ENCODE data around the gene ITPKB.

Gene ITPKB

GRCh38 chr1:226782845-226783601 is 43.9 kb upstream of the ITPKB start:
- TF ChIP-seq CTCF (IDR thresholded peaks at IDR 0.05; ENCODE audit: low read length) (no peak), EZH2 (IDR thresholded peaks at IDR 0.05; ENCODE audit: borderline replicate concordance, low read length) (no peak)
- Histone ChIP-seq H3K9ac (ENCODE audit: low read length) (no peak overlapping the region), H3K27ac (ENCODE audit: low read depth, low read length, poor library complexity, severe bottlenecking) (no peak overlapping the region), H3K36me3 (ENCODE audit: insufficient read depth, low read length) (no peaks in the 10 kb centered on the region), H3K9me2 (ENCODE audit: low read depth, low read length) (no peaks in the 10 kb centered on the region), H3K4me1 (ENCODE audit: insufficient read depth, low read length, severe bottlenecking) (no peaks in the 10 kb centered on the region), H3K27me3 (ENCODE audit: insufficient read depth, low read length) (peaks cover 10% of the 10 kb centered on the region), H3K4me2 (ENCODE audit: low read length) (no peak overlapping the region), H3K4me3 (ENCODE audit: low read depth, low read length, poor library complexity, severe bottlenecking) (no peak overlapping the region), H2AFZ (ENCODE audit: low read length) (no peak overlapping the region), H3K9me3 (ENCODE audit: low read length) (no peaks in the 10 kb centered on the region), H4K20me1 (ENCODE audit: insufficient read depth, low read length) (no peaks in the 10 kb centered on the region), H3F3A (ENCODE audit: insufficient read depth, low read length) (no peaks in the 10 kb centered on the region), H3K79me2 (ENCODE audit: insufficient read depth, low read length) (no peaks in the 10 kb centered on the region)

- Histone ChIP-seq H4K20me1 (ENCODE audit: insufficient read depth, low read length) (no peaks in the 10 kb centered on the region), H3K36me3 (ENCODE audit: insufficient read depth, low read length) (no peaks in the 10 kb centered on the region), H3F3A (ENCODE audit: insufficient read depth, low read length) (no peaks in the 10 kb centered on the region), H3K9me3 (ENCODE audit: low read length) (no peaks in the 10 kb centered on the region), H3K4me1 (ENCODE audit: insufficient read depth, low read length, severe bottlenecking) (no peaks in the 10 kb centered on the region), H2AFZ (ENCODE audit: low read length) (no peak overlapping the region), H3K27me3 (ENCODE audit: insufficient read depth, low read length) (peaks cover 7% of the 10 kb centered on the region), H3K9me2 (ENCODE audit: low read depth, low read length) (no peaks in the 10 kb centered on the region), H3K4me3 (ENCODE audit: low read depth, low read length, poor library complexity, severe bottlenecking) (no peak overlapping the region), H3K9ac (ENCODE audit: low read length) (no peak overlapping the region), H3K27ac (ENCODE audit: low read depth, low read length, poor library complexity, severe bottlenecking) (no peak overlapping the region), H3K4me2 (ENCODE audit: low read length) (no peak overlapping the region), H3K79me2 (ENCODE audit: insufficient read depth, low read length) (no peaks in the 10 kb centered on the region)
- no peak for TF ChIP-seq CTCF (IDR thresholded peaks at IDR 0.05; ENCODE audit: low read length)
- TF ChIP-seq EZH2 (IDR thresholded peaks at IDR 0.05; ENCODE audit: borderline replicate concordance, low read length), result no peak
Measured at GRCh38 chr1:226781937-226782609, 43.0 kb upstream of the ITPKB start.

- Histone ChIP-seq H3K27ac (ENCODE audit: low read depth, low read length, poor library complexity, severe bottlenecking) (no peak overlapping the region), H3K4me3 (ENCODE audit: low read depth, low read length, poor library complexity, severe bottlenecking) (no peak overlapping the region), H2AFZ (ENCODE audit: low read length) (no peak overlapping the region), H4K20me1 (ENCODE audit: insufficient read depth, low read length) (no peaks in the 10 kb centered on the region), H3K4me2 (ENCODE audit: low read length) (no peak overlapping the region), H3K36me3 (ENCODE audit: insufficient read depth, low read length) (no peaks in the 10 kb centered on the region), H3K9me3 (ENCODE audit: low read length) (no peaks in the 10 kb centered on the region), H3F3A (ENCODE audit: insufficient read depth, low read length) (no peaks in the 10 kb centered on the region), H3K9me2 (ENCODE audit: low read depth, low read length) (no peaks in the 10 kb centered on the region), H3K4me1 (ENCODE audit: insufficient read depth, low read length, severe bottlenecking) (no peaks in the 10 kb centered on the region), H3K79me2 (ENCODE audit: insufficient read depth, low read length) (no peaks in the 10 kb centered on the region), H3K9ac (ENCODE audit: low read length) (no peak overlapping the region), H3K27me3 (ENCODE audit: insufficient read depth, low read length) (peaks cover 7% of the 10 kb centered on the region)
- no peak for TF ChIP-seq CTCF (IDR thresholded peaks at IDR 0.05; ENCODE audit: low read length)
- no peak for TF ChIP-seq EZH2 (IDR thresholded peaks at IDR 0.05; ENCODE audit: borderline replicate concordance, low read length)
Measured at GRCh38 chr1:226779561-226779960, 40.5 kb upstream of the ITPKB start.
